ENCODE data around the gene MUL1.

GRCh38 chr1:20486457-20487235 lies 21.3 kb downstream of the MUL1 start:
- TF ChIP-seq USF2 (CRISPR knock-in tag; IDR thresholded peaks at IDR 0.05): no peak
- TF ChIP-seq ELF4 (CRISPR knock-in tag; IDR thresholded peaks at IDR 0.05; ENCODE audit: low read depth): no peak
- no peak for TF ChIP-seq CTCF (IDR thresholded peaks at IDR 0.05)
- no peak for TF ChIP-seq CREB1 (CRISPR knock-in tag; IDR thresholded peaks at IDR 0.05)
- no peak for TF ChIP-seq TCF7 (CRISPR knock-in tag; IDR thresholded peaks at IDR 0.05; ENCODE audit: low read depth)
- TF ChIP-seq MAX (CRISPR knock-in tag; IDR thresholded peaks at IDR 0.05): no peak; the same call in 1 of the 2 replicates
- no peak for TF ChIP-seq ATF1 (CRISPR knock-in tag; IDR thresholded peaks at IDR 0.05)
- TF ChIP-seq CREM (CRISPR knock-in tag; IDR thresholded peaks at IDR 0.05): no peak
- no peak for TF ChIP-seq TP53 (CRISPR knock-in tag; IDR thresholded peaks at IDR 0.05)
- TF ChIP-seq ZBTB21 (CRISPR knock-in tag; IDR thresholded peaks at IDR 0.05; ENCODE audit: borderline replicate concordance): no peak
- TF ChIP-seq ZNF219 (CRISPR knock-in tag; IDR thresholded peaks at IDR 0.05; ENCODE audit: borderline replicate concordance): no peak

Data from WTC11 (cell line).